ENCODE results near the gene SNPH.
A peak's percentile ranks its signal among the peaks of the same experiment; 100 is the strongest.

The SNPH gene

DNA sequence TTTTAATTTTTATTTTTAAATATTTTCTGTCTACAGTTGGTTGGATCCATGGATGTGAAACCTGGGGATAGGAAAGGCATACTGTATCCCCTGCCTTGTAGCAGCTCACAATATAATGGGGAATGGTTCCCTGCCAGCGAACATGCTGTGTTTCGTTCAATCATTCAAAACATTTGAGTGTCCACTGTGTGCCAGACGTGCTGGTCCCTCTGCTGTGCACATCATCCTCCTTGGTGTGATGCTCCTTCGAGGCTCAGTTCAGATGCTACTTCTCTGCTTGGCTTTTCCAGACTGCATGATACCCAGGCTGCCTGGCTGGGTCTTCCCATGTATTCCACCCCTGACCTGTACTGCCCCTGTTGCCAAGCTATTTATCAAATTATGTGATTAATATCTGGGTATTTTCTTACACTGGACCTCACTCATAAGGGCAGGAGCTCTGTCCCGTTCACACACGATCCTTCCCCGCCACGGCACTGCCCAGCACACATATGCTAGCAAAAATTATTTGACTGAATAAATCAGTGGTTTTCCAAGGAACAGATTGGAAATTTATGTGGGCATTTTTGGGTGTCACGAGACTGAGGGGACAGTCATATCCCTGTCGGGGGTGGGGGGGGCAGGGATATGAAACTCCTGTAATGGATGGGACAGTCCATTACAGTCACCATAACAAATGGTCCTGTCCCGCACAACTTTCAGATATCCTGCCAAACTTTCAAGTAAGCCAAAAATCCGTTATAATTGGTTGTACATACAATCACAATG is 57.9 kb downstream of the SNPH start:
- DNase-seq (ENCODE audit: low spot score), result no peak

DNA sequence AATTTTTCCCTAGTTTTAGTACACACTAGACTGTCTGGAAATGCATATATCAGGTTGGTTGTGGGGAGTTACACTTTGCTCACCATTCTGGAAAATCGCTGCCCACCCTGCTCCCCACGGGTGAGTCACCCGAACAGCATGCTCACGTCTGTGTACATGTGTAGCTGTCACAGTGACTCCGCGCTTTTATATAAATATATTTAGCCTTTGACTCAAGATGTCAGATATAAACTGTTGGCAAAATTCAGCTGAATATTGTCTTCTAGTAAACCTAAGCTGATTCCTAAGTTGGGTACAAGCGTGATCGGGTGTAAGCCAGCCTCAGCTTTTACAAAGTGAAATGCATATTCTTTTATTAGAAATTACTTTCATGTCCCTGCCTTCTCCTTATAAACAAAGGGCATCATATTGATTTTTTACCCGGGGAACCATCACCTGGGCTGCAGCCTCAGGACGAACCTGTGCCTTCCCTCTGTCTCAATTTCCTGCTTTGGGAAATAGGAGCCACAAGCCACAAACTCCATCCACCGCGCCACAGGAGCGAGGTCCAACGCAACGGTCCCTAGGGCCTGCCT is 58.6 kb downstream of the SNPH start:
- peak; percentile 55 for DNase-seq (ENCODE audit: low spot score)

DNA sequence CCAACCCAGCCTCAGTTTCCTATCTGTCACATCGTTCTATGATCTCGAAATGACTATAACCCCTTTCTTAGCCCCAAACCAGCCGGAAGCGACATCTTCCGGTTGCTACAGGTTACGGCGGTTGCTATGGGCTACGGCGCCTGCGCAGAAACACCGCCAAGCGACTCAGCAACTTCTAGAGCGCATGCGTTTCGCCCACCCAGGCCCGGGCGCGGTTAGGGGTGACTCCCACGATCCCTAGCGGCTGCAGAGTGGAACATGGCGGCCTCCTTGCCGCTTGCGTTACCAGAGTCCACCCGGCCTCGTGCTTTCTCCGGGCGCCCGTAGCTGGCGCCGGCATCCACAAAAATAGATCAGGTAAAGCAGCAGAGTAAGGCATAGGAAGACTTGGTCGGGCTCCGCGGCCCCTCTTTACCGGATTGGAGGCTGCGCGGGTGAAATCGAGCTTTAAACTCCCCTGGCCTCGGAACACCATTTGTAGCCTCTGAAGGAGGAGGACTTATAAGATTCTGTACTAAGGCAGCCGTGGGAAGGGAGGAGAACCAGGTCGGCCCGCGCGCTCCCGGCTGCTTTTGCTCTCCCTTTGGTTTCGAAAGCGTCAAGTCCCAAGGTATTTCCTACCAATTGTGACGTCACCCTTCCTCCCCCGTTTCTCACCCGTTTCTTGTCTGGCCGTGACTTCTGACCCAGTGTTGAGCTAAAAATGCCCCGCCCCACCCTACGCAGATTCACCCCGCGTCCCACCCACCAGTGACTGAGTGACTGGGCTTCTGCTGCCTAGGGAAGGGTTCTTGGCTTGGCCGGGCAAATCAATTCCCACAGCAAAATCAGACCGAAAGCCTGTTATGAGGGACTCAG is 59.3 kb downstream of the SNPH start:
- DNase-seq (ENCODE audit: low spot score), result peak; percentile 99

DNA sequence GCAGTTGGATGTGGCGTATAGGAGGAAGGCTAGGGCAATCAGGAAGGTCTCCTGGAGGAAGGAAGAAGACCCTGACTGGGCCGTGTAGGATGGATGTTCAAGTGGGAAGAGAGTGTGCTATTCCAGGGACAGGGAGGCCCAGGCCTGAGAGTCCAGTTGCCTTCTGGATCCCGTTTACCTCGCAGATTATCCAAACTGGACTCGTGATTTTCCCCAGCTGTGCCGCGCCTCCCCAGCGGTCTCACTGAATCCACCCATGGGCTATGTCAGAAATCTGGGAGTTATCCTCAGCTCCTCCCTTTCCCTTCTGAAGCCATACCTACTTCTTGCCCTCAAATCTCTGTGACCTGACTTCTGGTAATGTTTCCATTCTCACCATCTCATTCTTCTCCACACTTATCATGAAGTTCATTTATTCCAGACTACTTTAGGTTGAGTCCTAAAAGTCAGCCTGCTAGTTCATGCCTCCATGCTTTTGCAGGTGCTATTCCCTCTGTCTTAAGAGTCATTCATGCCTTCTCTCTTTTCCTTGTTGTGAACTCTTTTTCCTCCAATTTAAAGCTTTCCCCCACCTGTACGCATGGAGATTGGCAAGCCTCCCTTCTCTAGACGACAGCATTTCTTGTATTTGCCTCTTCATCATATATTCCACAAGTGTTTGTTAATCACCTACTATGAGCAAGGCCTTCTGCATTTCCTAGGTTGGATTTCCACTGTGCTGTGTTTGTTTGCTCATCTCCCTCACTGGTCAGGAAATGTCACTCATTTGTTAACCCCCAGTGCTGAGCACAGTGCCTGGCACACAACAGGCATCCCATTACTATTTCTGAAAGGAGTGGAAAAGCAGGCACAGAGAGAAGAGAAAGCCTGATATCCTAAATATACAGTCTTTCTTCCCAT is 60.2 kb downstream of the SNPH start:
- no peak for DNase-seq (ENCODE audit: low spot score)

DNA sequence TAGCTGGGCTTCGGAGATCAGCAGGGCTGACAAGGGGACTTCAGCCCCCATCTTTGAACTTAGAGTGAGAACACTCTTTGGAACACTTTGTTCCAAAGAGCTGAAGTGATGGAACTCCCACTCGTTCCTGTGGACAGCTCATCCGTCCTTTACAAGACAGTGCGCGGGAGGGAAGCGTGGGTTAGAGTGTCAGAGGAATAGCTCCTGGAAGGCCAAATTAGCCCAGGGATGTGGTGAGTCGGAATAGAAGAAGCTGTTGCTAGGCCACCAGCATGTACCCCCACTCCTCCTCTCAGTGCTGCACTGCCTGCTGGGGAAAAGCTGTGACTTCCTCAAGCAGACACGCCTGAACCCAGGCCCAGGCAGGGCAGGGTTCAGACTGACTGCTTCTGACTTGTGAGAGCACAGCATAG is 61.2 kb downstream of the SNPH start:
- DNase-seq (ENCODE audit: low spot score), result no peak

GRCh38 chr20:1327827-1328679 is 62.0 kb downstream of the SNPH start:
- DNase-seq (ENCODE audit: low spot score), result no peak

- DNase-seq (ENCODE audit: low spot score), result no peak
Observed at GRCh38 chr20:1328680-1329330, 62.7 kb downstream of the SNPH start, which contains the start of gene SDCBP2. Gene SDCBP2, minus strand, starts transcription at chr20:1329139. Its CDS starts 8,723 bp downstream, at chr20:1320416.

- peak; percentile 25 for DNase-seq (ENCODE audit: low spot score)
Observed at GRCh38 chr20:1330075-1330830, 64.2 kb downstream of the SNPH start.

- DNase-seq (ENCODE audit: low spot score), result no peak
Observed at GRCh38 chr20:1331101-1331500, 65.0 kb downstream of the SNPH start.

DNA sequence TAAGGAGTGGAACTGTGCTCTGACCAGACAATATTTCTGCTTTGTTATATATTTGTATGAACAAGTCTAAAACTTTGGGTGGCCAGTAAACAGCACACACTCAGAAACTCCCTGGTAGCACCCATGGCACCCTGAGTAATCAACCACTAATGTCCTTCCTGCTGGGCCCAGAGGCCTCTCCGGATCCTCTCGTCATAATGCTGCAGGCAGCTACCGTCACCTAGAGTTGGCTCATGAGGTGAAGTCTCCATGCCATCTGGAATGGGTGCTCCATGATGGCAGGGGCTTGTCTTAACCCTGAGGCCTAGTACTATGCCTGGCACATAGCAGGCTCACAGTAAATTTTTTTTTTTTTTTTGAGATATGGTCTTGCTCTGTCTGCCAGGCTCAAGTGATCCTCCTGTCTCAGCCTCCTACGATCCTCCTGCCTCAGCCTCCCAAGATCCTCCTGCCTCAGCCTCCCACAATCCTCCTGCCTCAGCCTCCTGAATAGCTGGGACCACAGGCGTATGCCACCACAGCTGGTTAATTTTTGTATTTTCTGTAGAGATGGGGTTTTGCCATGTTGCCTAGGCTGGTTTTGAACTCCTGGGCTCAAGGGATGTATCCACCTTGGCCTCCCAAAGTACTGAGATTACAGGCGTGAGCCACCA is 65.8 kb downstream of the SNPH start:
- DNase-seq (ENCODE audit: low spot score), result no peak

DNA sequence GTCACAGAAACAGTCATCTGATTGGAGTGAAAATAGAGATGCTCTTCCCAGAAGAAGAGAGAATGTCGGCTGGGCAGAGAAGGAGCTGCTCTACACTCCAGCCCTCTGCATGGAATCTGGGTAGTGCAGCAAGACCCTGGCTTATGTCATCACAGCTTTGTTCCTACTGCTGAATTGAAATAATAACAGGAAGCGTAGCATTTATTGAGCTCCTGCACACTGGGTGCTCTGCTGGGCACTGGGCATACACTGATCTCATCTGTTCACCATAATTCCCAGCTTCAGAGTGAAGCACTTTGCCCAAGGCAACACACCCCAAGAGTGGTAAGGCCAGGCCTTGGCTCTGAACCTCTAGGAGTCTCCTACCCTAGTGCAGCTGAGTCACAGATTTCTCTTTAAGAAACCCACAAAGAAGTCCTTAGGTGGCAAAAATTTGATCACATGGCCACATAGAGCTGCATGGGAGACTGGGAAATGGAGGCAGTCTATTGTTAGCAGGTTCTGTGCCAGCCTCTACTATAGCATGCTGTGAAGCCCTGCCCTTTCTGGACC is 66.7 kb downstream of the SNPH start:
- DNase-seq (ENCODE audit: low spot score), result no peak

DNA sequence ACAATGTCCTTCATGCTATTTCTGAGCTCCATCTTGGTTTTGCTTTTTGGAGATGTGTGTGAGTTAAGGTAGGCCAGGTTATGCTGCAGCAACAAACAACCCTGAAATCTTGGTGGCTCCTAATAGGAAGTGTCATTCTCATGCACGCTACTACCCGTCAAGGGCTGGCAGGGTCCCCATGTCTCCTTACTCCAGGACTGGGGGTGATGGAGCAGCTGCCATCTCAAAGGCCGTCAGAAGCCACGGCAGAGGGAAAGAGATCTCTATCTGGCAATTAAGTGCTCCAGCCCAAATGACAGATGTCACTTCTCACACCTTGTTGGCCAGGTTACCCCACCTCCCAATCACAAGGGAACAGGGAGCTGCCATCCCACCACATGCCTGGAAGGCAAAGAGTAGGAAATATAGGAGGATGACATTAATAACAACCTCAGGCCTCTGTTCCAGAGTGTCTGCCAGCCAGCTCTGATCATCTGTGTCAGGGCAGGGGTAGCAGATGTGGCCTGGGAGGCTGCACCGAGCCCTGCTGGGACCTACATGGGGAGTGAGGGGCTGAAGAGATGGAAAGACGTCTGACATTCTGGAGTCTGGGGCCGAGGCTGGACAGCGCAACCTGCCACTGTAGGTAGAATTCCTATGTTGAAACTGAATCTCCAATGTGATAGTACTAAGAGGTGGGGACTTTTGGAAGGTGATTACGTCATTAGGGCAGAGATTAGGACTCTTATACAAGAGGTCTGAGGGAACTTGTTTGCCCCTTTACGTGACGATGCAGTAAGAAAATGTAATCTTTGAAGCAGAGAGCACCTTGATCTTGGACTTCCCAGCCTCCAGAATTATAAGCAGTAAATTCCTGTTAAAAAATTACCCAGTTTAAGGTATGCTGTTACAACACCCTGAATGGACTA is 67.6 kb downstream of the SNPH start:
- DNase-seq (ENCODE audit: low spot score), result no peak

GRCh38 chr20:1334370-1334731 is 68.3 kb downstream of the SNPH start:
- no peak for DNase-seq (ENCODE audit: low spot score)

GRCh38 chr20:1334761-1335160 is 68.7 kb downstream of the SNPH start:
- DNase-seq (ENCODE audit: low spot score), result no peak

DNA sequence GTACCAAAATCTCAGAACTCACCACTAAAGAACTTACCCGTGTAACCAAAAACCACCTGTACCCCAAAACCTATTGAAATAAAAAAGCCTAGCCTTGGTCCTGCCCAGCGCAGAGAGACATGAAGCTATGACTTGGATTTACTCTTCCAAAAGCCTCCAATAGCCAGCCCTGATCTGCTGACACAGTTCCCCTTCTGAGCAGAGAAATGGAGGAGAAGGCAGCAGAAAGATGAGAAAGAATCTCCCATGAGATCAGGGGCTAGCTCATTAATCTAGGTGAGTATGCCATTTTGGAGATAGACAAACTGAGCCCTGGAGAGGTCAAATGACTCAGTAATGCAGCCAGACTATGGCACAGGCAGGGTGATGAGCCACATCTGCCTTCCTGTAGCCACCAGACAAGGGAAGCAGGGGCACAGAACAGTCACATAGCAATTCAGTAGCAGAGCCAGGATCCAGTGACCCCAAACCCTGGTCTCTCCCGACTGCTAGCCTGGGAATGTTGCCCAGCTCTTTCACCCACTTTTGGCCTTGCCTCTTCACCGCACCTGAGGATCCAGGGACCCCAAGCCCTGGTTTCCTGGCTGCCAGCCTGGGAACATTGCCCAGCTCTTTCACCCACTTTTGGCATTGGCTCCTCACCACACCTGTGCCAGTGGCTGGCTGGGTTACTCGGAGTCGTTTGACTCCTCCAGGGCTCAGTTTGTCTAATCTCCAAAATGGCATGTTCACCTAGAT is 70.0 kb downstream of the SNPH start:
- DNase-seq (ENCODE audit: low spot score), result no peak

- no peak for DNase-seq (ENCODE audit: low spot score)
Observed at GRCh38 chr20:1336699-1337367, 70.7 kb downstream of the SNPH start.
